GM21529 (cell line): ENCODE data around the gene DTX3.

Experiments
- ATAC-seq: cut with Tn5 transposase; IDR thresholded peaks from one replicate; pipeline ENCODE4 v1.9.1; 2021; ENCODE audit not compliant: unreplicated experiment

The DTX3 gene

GRCh38 chr12:57619434-57620244 is 15.0 kb downstream of the DTX3 start:
- no peak for ATAC-seq

- ATAC-seq, result no peak
Observed at GRCh38 chr12:57620245-57620935, 15.8 kb downstream of the DTX3 start.

- ATAC-seq, result no peak
Observed at GRCh38 chr12:57620936-57621496, 16.4 kb downstream of the DTX3 start.

GRCh38 chr12:57621497-57622292 is 17.1 kb downstream of the DTX3 start:
- peak; percentile 52 for ATAC-seq

- ATAC-seq, result no peak
Observed at GRCh38 chr12:57622293-57623245, 17.9 kb downstream of the DTX3 start.

- no peak for ATAC-seq
Observed at GRCh38 chr12:57623385-57623784, 18.8 kb downstream of the DTX3 start.

GRCh38 chr12:57623811-57624390 is 19.3 kb downstream of the DTX3 start:
- no peak for ATAC-seq

- ATAC-seq, result no peak
Observed at GRCh38 chr12:57624441-57625220, 20.0 kb downstream of the DTX3 start.

- no peak for ATAC-seq
Observed at GRCh38 chr12:57625261-57626032, 20.8 kb downstream of the DTX3 start.

- ATAC-seq, result no peak
Observed at GRCh38 chr12:57626111-57626920, 21.7 kb downstream of the DTX3 start.

GRCh38 chr12:57626921-57627445 is 22.4 kb downstream of the DTX3 start:
- ATAC-seq, result no peak

GRCh38 chr12:57627501-57628279 is 23.1 kb downstream of the DTX3 start:
- ATAC-seq, result no peak

- ATAC-seq, result no peak
Observed at GRCh38 chr12:57628280-57629191, 23.9 kb downstream of the DTX3 start.

GRCh38 chr12:57629897-57630471 is 25.4 kb downstream of the DTX3 start:
- no peak for ATAC-seq

GRCh38 chr12:57630891-57631433 is 26.3 kb downstream of the DTX3 start:
- no peak for ATAC-seq
